Measurements from ENCODE around the gene ART4. TPM values are rescaled to one million over a fixed set of nuclear protein-coding genes. Genes with fewer than 3 reads are reported as not detected.
A peak's percentile ranks its signal among the peaks of the same experiment; 100 is the strongest.

Gene ART4
- total RNA-seq, 2 experiments from 2014 or later, result not detected

DNA sequence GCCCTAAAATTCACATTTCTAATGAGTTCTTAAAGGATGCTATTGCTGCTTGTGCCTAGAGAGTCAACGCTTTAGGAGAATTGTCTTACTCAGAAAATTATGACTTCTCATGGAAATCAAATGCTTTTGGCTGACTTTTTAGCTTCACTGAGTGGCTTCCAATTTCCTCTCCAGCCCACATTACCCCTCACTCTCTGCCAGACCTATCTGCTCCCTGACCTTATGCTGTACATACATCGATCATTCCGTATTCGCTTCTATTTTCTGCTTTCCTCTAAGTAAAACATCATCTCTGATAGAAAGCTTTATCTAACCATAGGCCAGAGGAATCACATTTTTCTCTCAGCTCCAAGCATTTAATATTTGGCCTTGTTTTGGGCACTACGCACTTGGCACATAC lies 16.8 kb downstream of the ART4 start:
- DNase-seq, result no peak
- ChIA-PET POLR2A (no interaction called here), CTCF (no interaction called here)
- Mint-ChIP-seq H3K27ac (no peak overlapping the region), H3K9me3 (no peaks in the 10 kb centered on the region), H3K4me1 (peaks cover 6% of the 10 kb centered on the region), H3K4me3 (no peak overlapping the region), H3K36me3 (ENCODE audit: low read depth) (no peaks in the 10 kb centered on the region), H3K27me3 (peaks cover 4% of the 10 kb centered on the region)

DNA sequence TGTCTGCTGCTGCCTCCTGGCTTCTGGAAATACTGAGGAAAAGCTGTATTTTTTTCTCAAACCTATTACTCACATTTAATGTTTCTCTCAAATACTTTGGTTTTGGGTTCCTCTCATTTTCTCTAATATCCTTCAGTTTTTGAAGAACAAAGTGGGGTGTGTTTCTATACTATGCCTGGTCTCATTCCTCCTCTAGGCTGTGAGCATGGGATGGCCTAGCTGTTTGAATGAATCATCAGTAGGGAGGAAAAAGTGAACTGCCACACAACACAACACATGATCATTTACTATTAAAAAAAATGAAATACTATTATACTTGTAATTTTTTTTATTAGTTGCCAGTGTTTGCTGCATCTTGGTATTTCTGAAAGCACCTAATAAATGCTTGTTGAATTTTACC lies 18.1 kb downstream of the ART4 start:
- POLR2A ChIA-PET, result no interaction called here
- Mint-ChIP-seq H3K27me3 (no peaks in the 10 kb centered on the region), H3K36me3 (ENCODE audit: low read depth) (no peaks in the 10 kb centered on the region), H3K9me3 (no peaks in the 10 kb centered on the region), H3K27ac (no peak overlapping the region), H3K4me3 (no peak overlapping the region), H3K4me1 (peaks cover 6% of the 10 kb centered on the region)
- CTCF ChIA-PET, result interaction anchor here (1.3 kb wide), 1 partner anchor 41 kb away, joined by 3 read pairs; no protein-coding TSS in a partner anchor
- no peak for DNase-seq

DNA sequence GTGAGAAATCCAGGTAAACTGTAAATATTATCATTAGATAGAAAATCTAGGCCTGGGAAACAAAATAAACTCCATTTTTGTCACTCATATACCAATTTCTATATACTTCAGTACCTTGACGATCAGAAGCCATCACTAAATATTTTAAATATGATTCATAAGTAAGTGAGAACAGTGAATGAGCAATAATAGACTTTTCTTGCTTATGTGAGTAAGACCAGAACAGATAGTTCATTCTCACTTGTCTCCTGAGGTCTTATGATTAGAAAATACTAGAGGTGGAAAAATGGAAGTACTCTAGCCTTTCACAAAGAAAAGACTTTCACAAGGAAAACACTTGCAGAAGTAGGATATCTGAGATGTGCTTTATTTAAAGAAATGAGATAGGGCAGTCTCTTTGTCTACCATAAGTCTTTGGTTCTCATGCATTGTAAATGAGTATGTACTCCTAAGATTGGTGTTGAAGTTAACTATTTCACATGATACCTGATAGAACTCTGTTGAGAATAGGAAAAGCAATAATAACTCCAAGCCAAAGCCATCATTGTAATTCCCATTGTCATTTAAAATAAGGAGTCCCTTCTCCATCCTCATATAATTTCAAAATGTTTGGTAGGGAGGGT lies 19.2 kb downstream of the ART4 start:
- no peaks in the 10 kb centered on the region for H3K9me3 Mint-ChIP-seq
- ChIA-PET CTCF (interaction anchor here (1.0 kb wide), 1 partner anchor 24 kb away, joined by 3 read pairs; no protein-coding TSS in a partner anchor), POLR2A (no interaction called here)
- H3K4me3 Mint-ChIP-seq, result no peak overlapping the region
- peaks cover 6% of the 10 kb centered on the region for H3K4me1 Mint-ChIP-seq
- no peak overlapping the region for H3K27ac Mint-ChIP-seq
- H3K27me3 Mint-ChIP-seq, result peaks cover 2% of the 10 kb centered on the region
- no peak for DNase-seq
- H3K36me3 Mint-ChIP-seq (ENCODE audit: low read depth), result no peaks in the 10 kb centered on the region

DNA sequence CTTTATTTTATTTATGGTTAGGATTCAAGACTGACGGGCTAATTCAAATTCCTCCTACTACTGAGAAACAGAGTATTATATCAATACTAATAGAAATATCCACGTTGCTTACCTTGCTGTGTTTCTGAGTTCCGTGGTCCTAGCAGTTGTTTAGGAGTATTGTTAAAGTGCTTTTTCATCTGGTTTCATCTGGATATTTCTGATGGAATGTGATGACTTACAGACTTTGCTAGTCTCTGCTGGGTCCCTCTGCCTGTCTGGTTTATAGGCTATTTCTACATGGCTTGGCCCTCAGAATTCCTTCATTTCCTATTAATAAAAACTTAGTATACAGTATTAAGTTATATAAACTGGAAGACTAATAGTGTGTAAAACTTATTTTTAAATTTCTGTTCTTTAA lies 29.3 kb downstream of the ART4 start, which contains the start of gene SMCO3:
SMCO3 (minus strand) TSS at position 169 of the 400 bp plus-strand sequence. CDS start 7,502 bp downstream, outside the sequence.
- ChIA-PET CTCF (interaction anchor here (0.9 kb wide), 1 partner anchor 44 kb away, joined by 4 read pairs; a partner anchor contains a TSS), POLR2A (no interaction called here)
- H3K36me3 Mint-ChIP-seq (ENCODE audit: low read depth), result no peaks in the 10 kb centered on the region
- peaks cover 3% of the 10 kb centered on the region for H3K9me3 Mint-ChIP-seq
- peaks cover 21% of the 10 kb centered on the region for H3K4me1 Mint-ChIP-seq
- DNase-seq, result no peak
- no peak within 1 kb of the TSS for H3K4me3 Mint-ChIP-seq
- H3K27me3 Mint-ChIP-seq, result peaks cover 3% of the 10 kb centered on the region
- H3K27ac Mint-ChIP-seq, result no peak within 1 kb of the TSS

DNA sequence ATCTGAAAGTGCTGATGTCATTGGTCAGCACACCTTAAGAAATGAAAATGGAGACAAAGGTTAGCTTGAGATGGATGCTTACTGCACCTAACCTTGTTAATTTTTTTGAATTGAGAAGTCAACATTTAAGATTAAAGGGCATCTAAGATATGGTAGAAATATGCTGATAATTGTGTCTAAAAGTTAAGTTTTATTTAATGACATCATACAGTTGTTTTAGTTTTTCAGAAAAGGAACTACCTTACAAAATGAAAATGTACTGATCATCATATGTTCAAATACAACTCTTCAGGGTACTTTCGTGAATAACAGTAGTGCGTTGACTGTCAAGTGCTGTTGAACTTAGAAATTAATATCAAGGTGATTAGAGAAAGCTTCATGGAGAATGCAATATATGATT lies 31.8 kb downstream of the ART4 start:
- H3K36me3 Mint-ChIP-seq (ENCODE audit: low read depth), result no peaks in the 10 kb centered on the region
- peaks cover 12% of the 10 kb centered on the region for H3K4me1 Mint-ChIP-seq
- H3K4me3 Mint-ChIP-seq, result no peak overlapping the region
- no peaks in the 10 kb centered on the region for H3K9me3 Mint-ChIP-seq
- DNase-seq, result no peak
- H3K27ac Mint-ChIP-seq, result no peak overlapping the region
- ChIA-PET CTCF (interaction anchor here (0.8 to 1.5 kb wide), 4 partner anchors 10 to 184 kb away, joined by 3 to 4 read pairs (median 3); no protein-coding TSS in a partner anchor), POLR2A (no interaction called here)
- H3K27me3 Mint-ChIP-seq, result no peaks in the 10 kb centered on the region

DNA sequence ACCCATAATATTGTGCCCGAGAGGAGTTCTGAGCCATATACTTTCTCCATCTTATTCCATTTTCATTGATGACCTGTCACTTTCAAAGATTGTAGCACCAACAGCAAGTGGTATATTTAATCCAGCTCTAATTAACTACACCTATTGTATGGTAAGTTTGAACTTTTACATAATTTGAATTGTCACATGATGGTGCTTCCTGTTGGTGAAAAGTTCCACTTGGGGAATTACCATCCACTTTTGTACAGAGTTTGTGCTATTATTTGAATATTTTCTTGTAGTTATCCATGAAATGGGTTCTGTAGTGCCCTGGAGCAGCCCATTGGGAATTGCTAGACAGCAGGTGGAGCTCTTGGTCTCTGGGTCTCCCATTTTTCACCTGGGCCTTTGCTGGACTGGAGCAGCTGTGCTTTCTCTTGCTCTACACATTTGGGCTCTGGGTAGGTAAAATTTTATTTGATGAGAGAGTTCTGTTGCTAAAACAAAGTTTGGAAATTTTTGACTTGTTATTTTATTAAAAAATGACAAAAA lies 32.3 kb downstream of the ART4 start:
- no peaks in the 10 kb centered on the region for H3K27me3 Mint-ChIP-seq
- H3K4me1 Mint-ChIP-seq, result peaks cover 12% of the 10 kb centered on the region
- ChIA-PET POLR2A (no interaction called here), CTCF (interaction anchor here (0.8 to 1.5 kb wide), 4 partner anchors 9 to 185 kb away, joined by 3 to 4 read pairs (median 3); no protein-coding TSS in a partner anchor)
- H3K36me3 Mint-ChIP-seq (ENCODE audit: low read depth), result no peaks in the 10 kb centered on the region
- no peak overlapping the region for H3K4me3 Mint-ChIP-seq
- DNase-seq, result peak; percentile 11
- no peaks in the 10 kb centered on the region for H3K9me3 Mint-ChIP-seq
- no peak overlapping the region for H3K27ac Mint-ChIP-seq

DNA sequence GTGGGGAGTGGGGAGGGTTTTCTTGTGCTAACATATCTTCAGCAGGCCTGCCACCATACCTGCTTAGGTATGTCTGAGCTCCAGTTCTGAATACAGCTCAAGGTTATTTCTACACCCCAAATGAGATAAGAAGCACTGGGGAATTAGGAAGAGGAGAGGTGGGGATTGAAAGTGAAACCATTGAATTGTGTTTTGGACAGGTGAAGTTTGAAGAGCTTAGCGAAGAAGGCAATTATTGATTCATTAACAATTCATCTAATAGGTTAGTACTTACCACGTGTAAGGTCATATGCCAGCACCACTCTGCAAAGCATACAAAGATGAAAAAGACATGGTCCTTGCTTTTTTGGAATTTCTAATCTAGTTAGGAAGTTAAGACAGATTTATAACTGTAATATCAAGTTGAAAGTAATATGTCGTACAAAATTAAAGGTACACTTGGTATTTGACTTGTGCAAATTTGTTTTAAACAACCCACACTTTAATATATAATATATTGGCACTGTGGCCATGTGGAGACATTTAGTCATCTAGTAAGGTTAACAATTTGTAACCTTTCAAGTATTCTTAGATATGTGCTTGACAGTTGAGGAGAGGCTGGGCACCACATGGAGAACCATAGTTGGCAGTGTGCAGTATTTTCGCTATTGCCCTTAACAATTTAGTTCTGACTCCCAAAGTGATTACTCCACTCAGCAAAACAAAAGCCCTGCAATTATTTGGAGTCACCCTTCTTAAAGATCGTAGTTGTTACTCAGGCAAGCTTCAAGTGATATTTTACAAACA lies 33.0 kb downstream of the ART4 start:
- no peaks in the 10 kb centered on the region for H3K9me3 Mint-ChIP-seq
- H3K27me3 Mint-ChIP-seq, result no peaks in the 10 kb centered on the region
- no peaks in the 10 kb centered on the region for H3K36me3 Mint-ChIP-seq (ENCODE audit: low read depth)
- H3K4me3 Mint-ChIP-seq, result no peak overlapping the region
- ChIA-PET CTCF (interaction anchor here (0.8 to 1.5 kb wide), 4 partner anchors 9 to 41 kb away, joined by 3 to 4 read pairs (median 3); no protein-coding TSS in a partner anchor), POLR2A (no interaction called here)
- no peak for DNase-seq
- H3K27ac Mint-ChIP-seq, result no peak overlapping the region
- H3K4me1 Mint-ChIP-seq, result peaks cover 16% of the 10 kb centered on the region

DNA sequence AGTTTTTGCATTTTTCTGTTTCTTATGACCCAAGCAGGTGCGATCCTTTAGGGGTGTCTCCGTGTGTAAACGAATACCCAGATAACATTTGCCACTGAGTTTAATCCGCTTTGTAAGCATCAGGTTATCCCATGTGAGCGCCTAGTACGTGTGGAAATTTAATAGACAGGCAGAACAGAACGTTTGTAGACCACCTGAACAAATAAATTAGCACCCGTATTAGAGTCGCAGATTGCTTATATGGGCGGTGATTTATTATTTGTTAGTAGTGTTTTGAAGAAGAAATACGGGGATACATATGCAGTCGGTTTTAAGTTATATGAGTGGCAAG lies 39.5 kb downstream of the ART4 start:
- Mint-ChIP-seq H3K36me3 (ENCODE audit: low read depth) (peaks cover 14% of the 10 kb centered on the region), H3K4me1 (peaks cover 20% of the 10 kb centered on the region), H3K9me3 (no peaks in the 10 kb centered on the region), H3K27me3 (no peaks in the 10 kb centered on the region), H3K4me3 (no peak overlapping the region), H3K27ac (no peak overlapping the region)
- CTCF ChIA-PET, result interaction anchor here (0.9 to 2.5 kb wide), 7 partner anchors 11 to 35 kb away, joined by 3 to 15 read pairs (median 6); a partner anchor contains a TSS
- DNase-seq, result no peak
- POLR2A ChIA-PET, result interaction anchor here (1.0 to 2.1 kb wide), 3 partner anchors 29 to 156 kb away, joined by 3 to 18 read pairs (median 11); a partner anchor contains a TSS

DNA sequence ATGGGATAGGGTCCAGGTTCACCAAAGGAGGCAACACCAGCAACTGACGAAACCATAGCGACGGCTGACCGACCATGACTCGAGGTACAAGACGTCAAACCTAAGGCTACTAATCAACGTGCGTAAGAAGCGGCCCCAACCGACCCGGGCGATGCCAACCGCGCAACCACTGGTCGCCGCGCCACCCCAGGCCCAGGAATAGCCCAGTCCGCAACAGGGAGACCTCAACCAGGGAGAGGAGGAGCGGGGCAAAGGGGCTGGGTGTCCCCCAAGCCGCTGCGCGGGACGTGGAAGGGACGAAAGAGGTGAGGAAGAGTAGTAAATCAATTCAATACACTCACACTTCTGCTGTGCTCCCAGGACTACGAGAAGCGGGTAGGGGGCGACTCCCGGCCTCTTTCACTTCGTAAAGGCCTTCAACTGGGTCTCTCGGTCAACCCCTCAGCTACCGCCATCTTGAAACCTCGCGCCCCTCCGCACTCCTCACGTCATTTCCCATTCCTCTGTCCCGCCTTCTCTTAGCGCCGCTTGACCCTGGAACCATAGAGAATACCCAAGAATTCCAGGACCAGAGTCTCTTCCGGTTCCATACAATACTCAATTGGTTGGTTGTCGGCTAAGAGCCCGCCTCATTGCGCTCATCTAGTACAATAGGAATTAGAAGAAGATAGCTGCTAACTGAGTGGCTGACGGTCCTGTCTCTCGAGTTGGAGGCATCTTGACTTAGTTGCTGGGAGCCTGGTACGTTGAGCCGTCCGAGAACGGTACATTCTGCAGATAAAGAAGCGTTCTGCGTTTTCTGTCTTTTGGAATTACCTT lies 40.1 kb downstream of the ART4 start, which contains the start of the genes C12orf60 and WBP11:
C12orf60 (plus strand) TSS at position 660 of the 819 bp plus-strand sequence. CDS start 19,266 bp downstream, outside the sequence.
WBP11 (minus strand) TSS at position 468 of the 819 bp plus-strand sequence. CDS start 2,095 bp downstream, outside the sequence.
- Mint-ChIP-seq H3K27me3 (no peaks in the 10 kb centered on the region), H3K4me3 (no peak within 1 kb of the TSS), H3K4me1 (peaks cover 20% of the 10 kb centered on the region), H3K9me3 (no peaks in the 10 kb centered on the region), H3K36me3 (ENCODE audit: low read depth) (peaks cover 19% of the 10 kb centered on the region), H3K27ac (no peak within 1 kb of the TSS)
- DNase-seq, result peak; percentile 95
- CTCF ChIA-PET, result interaction anchor here (0.9 to 2.5 kb wide), 7 partner anchors 10 to 34 kb away, joined by 3 to 15 read pairs (median 6); a partner anchor contains a TSS
- POLR2A ChIA-PET, result interaction anchor here (1.0 to 2.1 kb wide), 3 partner anchors 29 to 157 kb away, joined by 3 to 18 read pairs (median 11); a partner anchor contains a TSS

DNA sequence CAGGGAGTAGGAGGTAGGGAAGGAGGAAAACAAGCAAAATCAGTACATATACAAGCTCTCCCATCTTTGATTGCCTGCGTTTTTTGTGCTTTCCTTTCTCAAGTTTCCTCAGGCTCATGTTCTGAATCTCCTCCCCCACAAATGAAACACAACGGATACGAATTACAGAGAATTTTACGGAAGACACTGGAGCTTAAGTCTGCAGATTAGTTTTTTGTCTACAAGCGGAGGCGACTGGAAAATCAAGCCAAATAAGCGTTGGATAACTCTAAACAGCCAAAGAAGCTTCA lies 40.7 kb downstream of the ART4 start:
- ChIA-PET CTCF (interaction anchor here (1.2 to 2.5 kb wide), 7 partner anchors 10 to 34 kb away, joined by 3 to 15 read pairs (median 6); a partner anchor contains a TSS), POLR2A (interaction anchor here (2.1 kb wide), 2 partner anchors 28 to 32 kb away, joined by 11 to 18 read pairs; a partner anchor contains a TSS)
- H3K4me3 Mint-ChIP-seq, result no peak overlapping the region
- peaks cover 25% of the 10 kb centered on the region for H3K36me3 Mint-ChIP-seq (ENCODE audit: low read depth)
- H3K27ac Mint-ChIP-seq, result no peak overlapping the region
- DNase-seq, result no peak
- H3K9me3 Mint-ChIP-seq, result no peaks in the 10 kb centered on the region
- H3K27me3 Mint-ChIP-seq, result no peaks in the 10 kb centered on the region
- peaks cover 21% of the 10 kb centered on the region for H3K4me1 Mint-ChIP-seq

DNA sequence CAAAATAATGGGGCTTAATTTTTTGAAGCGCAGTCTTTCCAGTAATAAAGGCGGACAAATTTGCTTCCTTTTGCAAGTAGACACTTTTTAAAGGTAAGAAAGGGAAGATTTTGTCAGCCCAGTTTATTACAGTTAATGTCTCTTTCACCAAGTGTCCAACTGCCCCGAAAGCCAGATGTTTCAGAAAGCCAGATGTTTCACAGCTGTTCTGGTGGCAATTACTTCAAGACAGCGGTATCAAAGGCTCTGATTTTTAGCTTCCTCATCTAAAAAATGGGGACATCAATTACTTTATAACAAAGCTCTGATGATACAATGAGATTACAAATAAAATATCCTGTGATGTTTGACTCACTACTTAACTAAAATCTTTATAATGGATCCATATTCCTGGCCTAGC lies 41.1 kb downstream of the ART4 start:
- Mint-ChIP-seq H3K9me3 (no peaks in the 10 kb centered on the region), H3K27ac (no peak overlapping the region), H3K4me1 (peaks cover 22% of the 10 kb centered on the region), H3K36me3 (ENCODE audit: low read depth) (peaks cover 29% of the 10 kb centered on the region), H3K4me3 (no peak overlapping the region), H3K27me3 (no peaks in the 10 kb centered on the region)
- POLR2A ChIA-PET, result interaction anchor here (2.1 kb wide), 2 partner anchors 28 to 32 kb away, joined by 11 to 18 read pairs; a partner anchor contains a TSS
- CTCF ChIA-PET, result interaction anchor here (0.8 to 2.5 kb wide), 7 partner anchors 9 to 31 kb away, joined by 3 to 15 read pairs (median 5); a partner anchor contains a TSS
- DNase-seq, result no peak

DNA sequence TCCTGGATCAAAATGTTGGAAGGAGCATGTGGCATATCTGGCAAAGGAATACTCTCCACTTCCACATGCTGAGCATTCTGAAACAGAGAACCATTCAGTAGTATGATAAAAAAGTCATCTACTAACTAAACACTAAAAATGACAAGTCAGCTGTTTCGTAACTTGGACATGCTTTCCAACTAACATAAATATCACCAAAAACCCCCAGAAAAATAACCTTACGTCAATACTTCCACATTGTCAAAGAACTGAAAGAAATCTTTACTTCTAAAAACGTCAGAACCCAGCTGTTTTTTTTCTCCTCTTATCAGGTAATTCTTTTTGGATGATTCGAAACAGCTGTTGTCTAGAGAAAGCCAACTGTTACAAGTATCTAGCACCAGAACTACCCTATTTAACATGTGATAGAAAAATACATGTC lies 48.3 kb downstream of the ART4 start:
- H3K4me3 Mint-ChIP-seq, result no peak overlapping the region
- H3K36me3 Mint-ChIP-seq (ENCODE audit: low read depth), result peaks cover 81% of the 10 kb centered on the region
- H3K9me3 Mint-ChIP-seq, result no peaks in the 10 kb centered on the region
- DNase-seq, result no peak
- CTCF ChIA-PET, result interaction anchor here (0.5 to 0.7 kb wide), 2 partner anchors 30 to 201 kb away, joined by 3 read pairs; no protein-coding TSS in a partner anchor
- peaks cover 4% of the 10 kb centered on the region for H3K4me1 Mint-ChIP-seq
- H3K27ac Mint-ChIP-seq, result no peak overlapping the region
- no peaks in the 10 kb centered on the region for H3K27me3 Mint-ChIP-seq
- POLR2A ChIA-PET, result no interaction called here
